ENCODE measurements around the gene SEPSECS. TPM values are rescaled to one million over a fixed set of nuclear protein-coding genes. Genes with fewer than 3 reads are reported as not detected.

Gene SEPSECS
- total and polyA plus RNA-seq, 9 of the 15 experiments (the other 6 are each of a cell fraction or from before 2014, with no cell fraction given), result 3.9 to 17.2 (median 7.9) TPM

DNA sequence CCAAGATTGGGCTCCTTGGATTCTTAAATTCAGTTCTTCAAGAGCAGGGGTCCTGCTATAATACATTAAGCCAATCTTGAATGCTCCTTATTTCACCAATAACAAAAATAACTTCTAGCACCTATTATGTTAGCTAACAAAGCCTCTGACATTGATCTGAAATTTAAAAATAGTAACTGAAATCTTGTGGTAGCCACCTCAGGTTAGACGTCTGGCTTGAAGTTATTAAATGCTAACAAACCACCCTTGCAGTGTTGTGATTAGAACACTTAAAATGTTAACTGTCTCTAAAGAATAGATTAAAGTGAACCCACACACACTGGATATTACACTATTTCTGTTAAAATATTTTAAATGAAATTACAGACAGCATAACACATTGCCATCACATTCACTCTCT, 79.7 kb downstream of the SEPSECS start:
- DNase-seq (ENCODE audit: extremely low read depth in 1 of 4, low spot score in 3 of 4), result no peak
- H4K20me1 ChIP-seq (replicated peaks; ENCODE audit: control insufficient read depth, insufficient read depth, low read length), result no peaks in the 10 kb centered on the region
- H3K36me3 ChIP-seq (ENCODE audit: control insufficient read depth, insufficient read depth, low read length), result no peaks in the 10 kb centered on the region
- no peaks in the 10 kb centered on the region for H3K9me1 ChIP-seq (ENCODE audit: control insufficient read depth, insufficient read depth, low read length)
- H3K4me2 ChIP-seq (ENCODE audit: insufficient read depth, low read length), result no peak overlapping the region
- intact Hi-C loops (cut with micrococcal nuclease), result no loop called here
- no peak overlapping the region for H3K4me3 ChIP-seq
- H3K27me3 ChIP-seq (ENCODE audit: control insufficient read depth in 2 of 2, insufficient read depth in 2 of 2, low read length in 2 of 2), result peaks cover 12 to 53% of the 10 kb centered on the region in 2 experiments
- no peaks in the 10 kb centered on the region for H3K79me2 ChIP-seq (ENCODE audit: control insufficient read depth, insufficient read depth, low read length)
- H3K9ac ChIP-seq (ENCODE audit: insufficient read depth in 1 of 2, low read depth in 2 of 2, low read length in 2 of 2), result no peak overlapping the region
- ChIA-PET CTCF (ENCODE audit: low intra/inter-chr PET ratio) (no interaction called here), POLR2A (interaction anchor here (1.0 kb wide), 1 partner anchor 25 kb away, joined by 3 read pairs; no protein-coding TSS in a partner anchor)
- H3K27ac ChIP-seq (ENCODE audit: extremely low read depth, low read depth, low read length), result no peak overlapping the region
- whole genome bisulfite sequencing (ENCODE audit: insufficient coverage, low coverage, missing lambda C conversion rate), result 7% methylated on average over 1 of the region's 1 CpG
- no peaks in the 10 kb centered on the region for H3K9me3 ChIP-seq (replicated peaks; ENCODE audit: control insufficient read depth, insufficient read depth, low read depth, low read length)
- TF ChIP-seq NR2C1 (IDR thresholded peaks at IDR 0.05) (no peak), NR2C1 (tag; IDR thresholded peaks at IDR 0.05) (no peak), YBX1 (IDR thresholded peaks at IDR 0.05) (no peak), ZNF253 (CRISPR knock-in tag; conservative IDR thresholded peaks at IDR 0.05) (no peak), ZNF507 (tag; conservative IDR thresholded peaks at IDR 0.05) (no peak)
- TF ChIP-seq, protein P1, sequence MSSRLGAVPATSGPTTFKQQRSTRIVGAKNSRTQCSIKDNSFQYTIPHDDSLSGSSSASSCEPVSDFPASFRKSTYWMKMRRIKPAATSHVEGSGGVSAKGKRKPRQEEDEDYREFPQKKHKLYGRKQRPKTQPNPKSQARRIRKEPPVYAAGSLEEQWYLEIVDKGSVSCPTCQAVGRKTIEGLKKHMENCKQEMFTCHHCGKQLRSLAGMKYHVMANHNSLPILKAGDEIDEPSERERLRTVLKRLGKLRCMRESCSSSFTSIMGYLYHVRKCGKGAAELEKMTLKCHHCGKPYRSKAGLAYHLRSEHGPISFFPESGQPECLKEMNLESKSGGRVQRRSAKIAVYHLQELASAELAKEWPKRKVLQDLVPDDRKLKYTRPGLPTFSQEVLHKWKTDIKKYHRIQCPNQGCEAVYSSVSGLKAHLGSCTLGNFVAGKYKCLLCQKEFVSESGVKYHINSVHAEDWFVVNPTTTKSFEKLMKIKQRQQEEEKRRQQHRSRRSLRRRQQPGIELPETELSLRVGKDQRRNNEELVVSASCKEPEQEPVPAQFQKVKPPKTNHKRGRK (tag; IDR thresholded peaks at IDR 0.05), result no peak
- TF ChIP-seq, protein P2, sequence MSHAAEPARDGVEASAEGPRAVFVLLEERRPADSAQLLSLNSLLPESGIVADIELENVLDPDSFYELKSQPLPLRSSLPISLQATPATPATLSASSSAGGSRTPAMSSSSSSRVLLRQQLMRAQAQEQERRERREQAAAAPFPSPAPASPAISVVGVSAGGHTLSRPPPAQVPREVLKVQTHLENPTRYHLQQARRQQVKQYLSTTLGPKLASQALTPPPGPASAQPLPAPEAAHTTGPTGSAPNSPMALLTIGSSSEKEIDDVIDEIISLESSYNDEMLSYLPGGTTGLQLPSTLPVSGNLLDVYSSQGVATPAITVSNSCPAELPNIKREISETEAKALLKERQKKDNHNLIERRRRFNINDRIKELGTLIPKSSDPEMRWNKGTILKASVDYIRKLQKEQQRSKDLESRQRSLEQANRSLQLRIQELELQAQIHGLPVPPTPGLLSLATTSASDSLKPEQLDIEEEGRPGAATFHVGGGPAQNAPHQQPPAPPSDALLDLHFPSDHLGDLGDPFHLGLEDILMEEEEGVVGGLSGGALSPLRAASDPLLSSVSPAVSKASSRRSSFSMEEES (CRISPR knock-in tag; IDR thresholded peaks at IDR 0.05), result no peak
- TF ChIP-seq, protein P3, sequence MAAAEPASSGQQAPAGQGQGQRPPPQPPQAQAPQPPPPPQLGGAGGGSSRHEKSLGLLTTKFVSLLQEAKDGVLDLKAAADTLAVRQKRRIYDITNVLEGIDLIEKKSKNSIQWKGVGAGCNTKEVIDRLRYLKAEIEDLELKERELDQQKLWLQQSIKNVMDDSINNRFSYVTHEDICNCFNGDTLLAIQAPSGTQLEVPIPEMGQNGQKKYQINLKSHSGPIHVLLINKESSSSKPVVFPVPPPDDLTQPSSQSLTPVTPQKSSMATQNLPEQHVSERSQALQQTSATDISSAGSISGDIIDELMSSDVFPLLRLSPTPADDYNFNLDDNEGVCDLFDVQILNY (CRISPR knock-in tag; IDR thresholded peaks at IDR 0.05), result no peak
- no peak for ATAC-seq
- H3K4me1 ChIP-seq (replicated peaks in 1 of 2; ENCODE audit: control insufficient read depth in 2 of 2, insufficient read depth in 2 of 2, low read length in 2 of 2), result peaks cover 0 to 3% of the 10 kb centered on the region in 2 experiments; a peak in 1 of 5 replicates
- no peak for FAIRE-seq
- BruUV-seq (replicated peaks), result no TSS peak
- no peak overlapping the region for H2AFZ ChIP-seq (ENCODE audit: low read depth, low read length)
- in situ Hi-C loops (cut with MboI), result no loop called here
